IPS-11a (cell line): ENCODE results near the gene MYOG.

Source experiments
- H3K4me3 ChIP-seq: one replicate; pipeline ENCODE4 v1.5.1; 2013; ENCODE audit warnings: low read depth, low read length, control low read depth

MYOG gene

DNA sequence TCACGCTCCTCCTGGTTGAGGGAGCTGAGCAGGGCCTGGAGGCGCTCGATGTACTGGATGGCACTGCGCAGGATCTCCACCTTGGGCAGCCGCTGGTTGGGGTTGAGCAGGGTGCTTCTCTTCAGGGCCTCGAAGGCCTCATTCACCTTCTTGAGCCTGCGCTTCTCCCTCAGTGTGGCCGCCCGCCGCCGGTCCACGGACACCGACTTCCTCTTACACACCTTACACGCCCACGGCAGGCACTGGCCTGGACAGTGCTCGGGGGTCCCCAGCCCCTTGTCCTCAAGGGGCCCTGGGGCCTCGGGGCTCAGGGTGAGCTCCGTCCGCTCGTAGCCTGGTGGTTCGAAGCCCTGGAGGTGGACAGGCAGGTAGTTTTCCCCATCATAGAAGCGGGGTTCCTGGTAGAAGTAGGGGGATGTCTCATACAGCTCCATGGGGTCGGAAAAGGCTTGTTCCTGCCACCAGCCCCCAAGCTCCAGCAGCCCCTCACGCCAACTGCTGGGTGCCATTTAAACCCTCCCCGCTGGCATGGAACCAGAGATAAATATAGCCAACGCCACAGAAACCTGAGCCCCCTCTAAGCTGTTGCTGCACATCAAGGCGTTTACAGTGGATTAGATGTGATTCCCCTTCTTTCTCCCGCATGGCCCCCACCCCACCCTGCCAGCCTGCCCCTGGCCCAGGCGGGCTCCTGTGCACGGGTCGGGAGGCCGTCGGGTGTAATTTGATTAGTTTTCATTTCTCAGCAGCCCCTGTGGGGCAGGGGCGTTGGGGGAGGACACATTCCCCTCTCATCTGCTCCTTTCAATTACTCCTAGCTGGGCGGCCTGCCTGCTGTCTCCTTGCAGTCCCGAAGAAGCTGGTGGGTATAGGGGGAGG is at the start of gene MYOG:
Gene MYOG, minus strand, starts transcription at position 485 of the 879 bp plus-strand sequence. Its CDS starts 51 bp downstream, at position 434.
- no peak within 1 kb of the TSS for H3K4me3 ChIP-seq

GRCh38 chr1:203133970-203134725 is 48.3 kb upstream of the MYOG start:
- no peak overlapping the region for H3K4me3 ChIP-seq

DNA sequence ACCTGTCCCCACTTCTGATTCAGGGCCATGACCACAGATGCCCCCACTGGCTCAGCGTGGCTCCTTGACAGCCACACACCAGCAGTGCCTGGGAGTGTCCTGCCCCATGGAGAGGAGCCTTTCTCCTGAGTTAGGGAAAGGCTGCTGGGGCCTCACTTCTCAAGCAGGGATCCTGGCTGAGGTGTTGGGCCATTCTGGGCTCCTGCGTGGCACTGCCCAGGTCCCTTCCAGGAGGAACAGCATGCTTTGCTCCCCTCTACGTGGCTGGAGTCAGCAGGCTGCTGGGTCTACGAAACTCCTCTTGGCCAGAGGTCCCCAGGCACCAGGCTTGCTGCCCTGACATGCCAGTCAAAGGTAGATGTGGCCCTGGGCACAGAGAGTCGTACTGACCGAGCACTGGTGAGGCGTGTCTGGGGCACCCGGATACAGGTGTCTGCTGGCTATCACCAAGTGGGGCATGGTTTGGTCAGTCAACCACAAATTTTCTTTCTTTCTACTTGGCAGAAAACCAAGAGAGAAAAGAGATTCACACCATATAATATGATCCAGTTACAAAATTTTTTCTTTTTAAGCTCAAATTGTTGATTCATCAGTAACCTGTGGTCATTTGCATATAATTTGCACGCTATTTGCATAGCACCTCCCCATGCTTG is 45.9 kb upstream of the MYOG start:
- no peak overlapping the region for H3K4me3 ChIP-seq

DNA sequence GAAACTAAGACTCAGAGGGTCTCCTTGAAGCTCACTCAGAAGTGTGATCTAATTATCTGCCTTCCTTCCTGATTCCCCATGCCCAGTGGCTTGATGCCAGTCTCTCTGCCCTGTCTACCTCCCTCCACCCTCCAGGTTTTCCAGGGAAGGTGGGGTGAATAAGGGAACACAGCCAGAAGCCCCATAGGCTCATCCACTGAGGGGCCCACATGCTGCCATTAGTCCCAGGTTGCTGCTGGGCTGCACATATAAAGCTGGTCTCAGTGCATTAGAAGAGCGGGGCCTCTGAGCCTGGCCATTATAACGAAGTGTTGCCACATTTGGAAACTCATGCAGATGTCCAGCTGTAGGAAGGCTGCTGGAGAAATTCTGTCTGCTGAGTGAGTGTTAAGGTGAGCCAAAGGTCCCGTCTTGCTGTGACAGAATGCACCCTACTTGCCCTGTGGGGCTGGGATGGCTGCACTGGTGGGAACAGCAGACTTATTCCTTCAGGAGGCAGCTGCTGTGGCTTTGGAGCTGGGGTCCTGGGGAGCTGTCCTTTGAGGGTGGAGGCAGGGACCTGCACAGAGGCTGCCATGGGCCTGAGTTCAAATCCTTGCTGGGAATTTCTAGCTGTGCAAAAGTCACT is 44.7 kb upstream of the MYOG start:
- no peak overlapping the region for H3K4me3 ChIP-seq

- no peak overlapping the region for H3K4me3 ChIP-seq
Measured at GRCh38 chr1:203129501-203130231, 43.9 kb upstream of the MYOG start.

GRCh38 chr1:203128716-203129500 is 43.1 kb upstream of the MYOG start:
- H3K4me3 ChIP-seq, result no peak overlapping the region

- H3K4me3 ChIP-seq, result no peak overlapping the region
Measured at GRCh38 chr1:203128431-203128715, 42.6 kb upstream of the MYOG start.

- peak within 1 kb of the TSS; percentile 21 for H3K4me3 ChIP-seq
Measured at GRCh38 chr1:203127666-203128430, 42.0 kb upstream of the MYOG start, which contains the start of gene ADORA1. Gene ADORA1 (plus strand): TSS chr1:203127726. CDS start chr1:203128842, 1,116 bp downstream.

GRCh38 chr1:203126866-203127665 is 41.3 kb upstream of the MYOG start:
- peak overlapping the region; percentile 21 for H3K4me3 ChIP-seq

DNA sequence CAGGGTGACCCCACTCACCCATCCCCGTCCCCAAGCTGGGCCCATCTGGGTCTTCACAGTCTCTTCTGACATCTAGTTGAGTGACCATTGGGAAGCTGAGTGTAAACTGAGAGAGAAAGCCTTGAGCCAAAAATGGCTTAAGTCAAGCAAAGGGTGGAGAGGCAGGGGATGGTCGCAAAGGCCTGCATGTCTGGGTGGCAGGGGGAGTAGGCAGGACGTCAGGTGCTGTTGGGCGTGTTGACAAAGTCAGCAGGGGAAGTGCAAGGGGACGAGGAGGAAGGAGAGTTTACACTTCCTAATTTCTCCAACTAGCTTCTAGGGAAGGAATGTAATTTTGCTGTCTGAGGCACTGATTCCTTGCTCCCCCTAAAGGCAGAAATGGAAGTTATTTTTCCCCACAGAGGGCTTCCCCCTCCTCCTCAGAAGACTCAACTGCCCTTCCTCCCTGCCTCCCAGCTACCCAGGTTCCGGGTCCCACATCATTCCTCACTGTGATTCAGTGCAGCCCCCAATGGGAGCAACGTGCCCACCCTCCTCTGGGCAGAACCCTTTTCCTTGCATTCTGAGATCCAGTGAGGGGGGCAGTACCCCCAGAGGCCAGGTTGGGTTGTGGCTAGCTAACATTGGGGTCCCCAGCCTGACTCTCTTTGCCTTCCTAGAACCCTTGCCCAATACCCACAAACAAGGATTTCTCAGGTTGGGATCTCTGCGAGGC is 40.5 kb upstream of the MYOG start:
- no peak overlapping the region for H3K4me3 ChIP-seq

DNA sequence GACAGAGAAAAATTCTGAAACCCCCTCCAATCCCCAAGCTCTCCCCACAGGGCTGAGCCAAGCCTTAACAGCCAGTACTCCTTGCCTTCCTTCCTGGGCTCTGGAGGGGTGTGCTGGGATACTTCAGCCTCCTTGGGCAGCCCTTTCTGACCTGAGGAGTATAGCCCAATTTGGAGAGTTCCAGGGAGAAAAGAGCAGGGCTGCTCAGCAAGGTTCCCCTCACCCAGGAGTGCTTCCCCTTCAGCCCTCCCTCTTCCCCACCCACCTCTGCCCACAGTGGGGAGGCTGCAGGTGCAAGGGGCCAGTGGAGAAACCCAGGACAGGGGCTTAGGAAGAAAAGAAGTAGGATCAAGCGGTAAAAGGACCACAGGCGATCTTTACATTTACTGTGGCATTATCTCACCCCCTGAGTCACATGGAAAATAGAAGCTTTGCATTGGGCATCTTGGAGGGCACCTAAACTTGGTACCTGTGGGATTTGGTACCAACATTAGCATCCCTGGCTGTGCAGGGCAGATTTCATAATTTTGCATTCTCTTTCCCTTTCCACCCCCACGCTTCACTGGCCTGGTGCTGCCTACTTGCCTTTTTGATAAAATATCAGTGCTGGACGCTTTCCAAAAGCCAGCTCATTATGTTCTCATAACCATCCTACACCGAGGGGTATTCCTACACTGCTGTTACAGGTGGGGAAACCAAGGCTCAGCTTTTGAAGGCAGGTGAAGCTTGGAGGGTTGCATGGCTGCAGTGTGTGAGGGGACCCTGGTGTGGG is 38.9 kb upstream of the MYOG start:
- H3K4me3 ChIP-seq, result no peak overlapping the region

GRCh38 chr1:203124011-203124410 is 38.2 kb upstream of the MYOG start:
- H3K4me3 ChIP-seq, result no peak overlapping the region

GRCh38 chr1:203122159-203122558 is 36.3 kb upstream of the MYOG start:
- no peak overlapping the region for H3K4me3 ChIP-seq

DNA sequence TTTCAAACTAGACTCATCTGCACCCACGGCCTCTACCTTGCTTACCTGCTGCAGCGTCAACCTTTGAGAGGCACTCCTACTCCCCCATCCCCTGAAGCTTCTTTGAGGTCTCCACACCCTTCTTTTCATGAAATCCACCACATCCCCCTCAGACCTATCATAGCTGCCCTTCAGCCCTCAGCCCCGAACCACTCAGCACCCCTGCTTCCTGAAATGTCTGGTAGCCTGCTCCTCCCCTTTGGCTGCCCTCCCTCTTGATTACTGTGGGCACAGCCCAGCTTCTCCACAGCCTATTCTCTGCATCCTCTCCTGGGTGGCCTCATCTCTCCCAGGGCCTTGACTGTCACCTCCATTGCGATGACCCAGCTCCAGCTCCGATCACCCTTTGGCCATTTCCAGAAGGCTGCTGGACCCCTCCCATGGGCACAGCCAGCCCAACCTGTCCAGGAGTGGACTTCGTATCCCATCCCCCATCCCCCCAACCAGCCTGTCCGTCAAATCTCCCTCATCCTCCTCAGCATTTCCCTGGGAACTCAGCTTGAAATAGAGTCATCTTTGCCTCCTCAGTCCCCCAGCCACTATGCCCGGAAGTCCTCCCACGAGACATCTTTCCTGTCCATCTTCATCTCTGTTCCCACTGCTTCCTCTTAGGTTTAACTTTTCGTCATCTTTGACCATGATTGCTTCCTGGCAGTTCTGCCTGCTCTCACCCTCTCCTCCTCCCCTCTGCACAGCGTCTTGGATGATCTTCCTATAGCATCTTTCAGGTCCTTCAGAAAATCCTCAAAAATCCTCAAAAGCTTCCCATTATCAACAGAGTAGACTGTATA is 35.6 kb upstream of the MYOG start:
- no peak overlapping the region for H3K4me3 ChIP-seq

- no peak overlapping the region for H3K4me3 ChIP-seq
Measured at GRCh38 chr1:203120325-203121153, 34.7 kb upstream of the MYOG start.
